GM18870 (cell line): ENCODE data around the gene HMGB4.

ENCODE experiments used
- ATAC-seq: cut with Tn5 transposase; IDR thresholded peaks from one replicate; pipeline ENCODE4 v1.9.1; 2021; ENCODE audit warnings: moderate library complexity; ENCODE audit not compliant: unreplicated experiment

HMGB4 gene

GRCh38 chr1:33895976-33896375 lies 32.1 kb downstream of the HMGB4 start:
- ATAC-seq, result no peak

- no peak for ATAC-seq
Measured at GRCh38 chr1:33897092-33897725, 33.3 kb downstream of the HMGB4 start.

- ATAC-seq, result no peak
Measured at GRCh38 chr1:33898406-33898805, 34.5 kb downstream of the HMGB4 start.

GRCh38 chr1:33898881-33899280 lies 35.0 kb downstream of the HMGB4 start:
- ATAC-seq, result no peak

- ATAC-seq, result no peak
Measured at GRCh38 chr1:33899746-33900145, 35.9 kb downstream of the HMGB4 start.

GRCh38 chr1:33902486-33903209 lies 38.8 kb downstream of the HMGB4 start:
- peak; percentile 83 for ATAC-seq

GRCh38 chr1:33903210-33903589 lies 39.3 kb downstream of the HMGB4 start:
- peak; percentile 64 for ATAC-seq

GRCh38 chr1:33905241-33905640 lies 41.4 kb downstream of the HMGB4 start:
- ATAC-seq, result no peak

GRCh38 chr1:33906156-33906555 lies 42.3 kb downstream of the HMGB4 start:
- no peak for ATAC-seq

- no peak for ATAC-seq
Measured at GRCh38 chr1:33908324-33908956, 44.6 kb downstream of the HMGB4 start.
